NCI-H69 (cell line): ENCODE data around the gene CCDC57.
"Not testable (repeated sequence)": the region's sequence is repeated elsewhere in the genome, so short reads cannot be mapped to it uniquely, and the experiment has no call there.

ENCODE experiments used
- DNase-seq: peaks from one replicate; lab custom pipeline; 2025; lab: John Stamatoyannopoulos, UW

CCDC57 gene

DNA sequence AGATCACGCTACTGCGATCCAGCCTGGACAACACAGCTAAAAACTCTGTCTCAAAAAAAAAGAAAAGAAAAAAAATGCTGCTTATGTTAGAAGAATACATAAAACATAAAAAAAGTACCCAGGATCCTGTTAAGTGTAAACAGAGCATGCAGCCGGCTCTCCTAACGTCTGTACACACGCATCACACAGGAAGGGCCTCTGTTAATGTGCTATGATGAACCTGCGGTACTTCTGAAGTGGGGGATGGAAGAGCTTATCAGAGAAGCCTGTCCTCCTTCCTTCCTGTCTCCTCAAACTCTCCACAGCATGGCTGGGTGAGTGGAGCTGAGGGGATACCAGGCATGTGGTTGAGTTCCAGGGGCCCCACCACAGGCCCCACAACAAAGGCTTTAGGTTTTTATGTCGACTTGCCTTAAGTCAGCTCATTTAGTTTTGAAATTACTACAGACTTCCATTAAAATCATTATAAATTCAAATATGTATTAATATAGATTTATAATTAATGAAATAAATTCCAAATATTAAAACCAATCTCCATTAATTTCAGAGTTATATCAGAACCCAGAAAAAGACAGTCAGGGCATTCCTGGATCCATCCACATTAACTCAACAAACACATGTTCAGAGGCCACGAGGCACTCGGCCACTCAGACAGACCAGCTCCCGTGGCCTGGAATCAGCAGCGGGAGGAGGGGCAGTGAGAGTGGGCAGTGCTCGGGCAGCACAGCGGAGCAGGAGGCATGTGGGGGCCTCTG, 11.7 kb downstream of the CCDC57 start:
- peak; percentile 24 for DNase-seq

DNA sequence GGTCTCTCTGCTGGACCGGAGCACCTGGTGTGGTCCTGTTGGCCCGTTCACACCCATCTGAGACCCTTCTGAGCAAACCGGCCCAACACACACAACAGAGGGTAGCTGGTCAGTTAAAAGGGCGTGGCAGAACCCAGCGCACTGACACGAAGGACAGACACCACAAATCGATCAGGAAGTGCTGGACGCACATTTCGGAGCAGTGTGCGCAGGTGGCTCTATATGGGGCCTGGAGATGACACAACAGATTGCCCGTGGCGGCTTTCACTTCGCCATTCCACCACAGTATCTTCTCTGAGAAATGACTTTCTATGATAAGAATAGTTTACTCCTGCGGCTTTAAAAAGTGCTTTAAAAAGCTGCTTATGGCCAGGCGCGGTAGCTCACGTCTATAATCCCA, 12.5 kb downstream of the CCDC57 start:
- DNase-seq, result no peak

DNA sequence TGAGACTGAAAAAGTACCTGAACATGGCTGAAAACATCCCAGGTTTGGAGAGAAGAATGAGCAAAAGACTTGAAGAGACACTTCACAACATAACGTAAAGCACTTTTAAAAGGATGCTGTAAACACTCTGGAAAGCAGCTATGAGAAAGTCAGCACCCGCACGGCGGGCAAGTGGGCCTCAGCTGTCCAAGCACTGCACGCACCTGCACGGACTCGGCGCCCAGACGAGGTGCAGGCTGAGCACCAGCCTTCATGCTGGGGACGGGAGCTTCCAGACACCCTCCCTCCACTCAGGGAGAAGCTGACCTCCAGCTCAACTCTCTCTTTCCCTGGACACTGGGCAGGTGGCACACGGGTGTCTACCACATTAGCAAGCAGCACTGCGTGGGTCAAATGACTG, 13.1 kb downstream of the CCDC57 start:
- DNase-seq, result no peak

DNA sequence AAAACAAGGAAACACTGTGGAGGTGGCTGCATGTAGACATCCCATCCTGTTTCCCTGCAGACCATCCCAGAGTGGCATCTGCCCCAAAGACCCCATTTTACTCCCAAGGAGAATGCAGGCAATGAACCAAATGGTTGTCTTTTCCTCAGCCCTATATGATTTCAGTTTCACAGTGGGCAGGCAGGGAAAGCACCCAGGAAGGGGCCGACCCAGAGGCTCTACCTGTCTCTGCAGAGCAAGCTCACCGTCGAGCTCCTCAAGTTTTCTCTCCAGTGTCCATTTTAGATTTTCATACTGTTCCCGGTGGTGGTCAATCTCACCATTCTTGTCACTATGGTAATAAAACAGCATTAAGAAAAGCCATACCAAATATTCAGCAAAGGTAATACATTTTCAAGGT, 14.6 kb downstream of the CCDC57 start:
- DNase-seq, result no peak

DNA sequence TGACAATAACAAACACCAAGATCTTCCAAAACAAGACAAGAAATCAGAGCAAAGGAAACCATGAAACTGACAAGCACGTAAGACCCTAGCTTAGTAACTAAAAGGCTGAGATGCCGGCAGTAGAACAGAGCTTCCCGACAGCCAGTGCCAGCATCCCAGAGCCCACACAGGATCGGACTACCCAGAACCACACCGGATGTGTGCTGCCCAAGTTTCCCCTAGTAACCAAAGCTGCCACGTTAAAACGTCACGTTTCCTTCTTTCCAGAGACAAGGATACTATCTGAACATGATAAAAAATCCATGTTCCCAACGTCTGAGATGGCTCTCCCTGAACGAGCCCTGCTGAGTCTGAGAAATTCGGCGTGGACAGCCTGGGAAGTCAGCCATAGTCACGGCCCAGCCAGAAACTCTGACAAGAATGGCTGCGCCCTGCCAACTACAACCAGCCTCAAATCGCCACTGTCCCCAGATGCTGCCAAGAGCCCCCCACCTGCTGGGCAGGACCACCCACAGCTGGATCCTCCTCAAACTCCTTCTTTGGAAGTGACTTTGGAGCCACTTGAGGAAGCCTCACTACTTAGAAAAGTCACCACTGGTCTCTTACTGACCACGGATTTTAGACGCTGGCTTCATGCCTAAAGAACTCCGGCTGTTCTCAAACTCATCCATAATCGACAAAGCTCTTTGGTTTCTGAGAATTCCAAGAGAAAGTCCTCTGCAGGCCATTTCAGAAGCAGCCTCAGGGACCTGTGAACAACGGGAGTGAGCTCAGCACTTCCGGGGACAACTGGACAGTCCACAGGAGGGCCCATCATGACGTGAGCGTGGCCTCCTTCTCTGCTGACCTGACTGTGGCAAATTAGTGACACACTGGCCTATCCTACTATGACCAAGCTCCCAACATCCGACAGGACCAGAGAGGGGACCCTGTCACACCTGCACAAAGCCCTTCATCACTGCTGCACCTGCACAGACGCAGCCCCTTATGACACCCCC, 16.7 kb downstream of the CCDC57 start:
- DNase-seq, result no peak

DNA sequence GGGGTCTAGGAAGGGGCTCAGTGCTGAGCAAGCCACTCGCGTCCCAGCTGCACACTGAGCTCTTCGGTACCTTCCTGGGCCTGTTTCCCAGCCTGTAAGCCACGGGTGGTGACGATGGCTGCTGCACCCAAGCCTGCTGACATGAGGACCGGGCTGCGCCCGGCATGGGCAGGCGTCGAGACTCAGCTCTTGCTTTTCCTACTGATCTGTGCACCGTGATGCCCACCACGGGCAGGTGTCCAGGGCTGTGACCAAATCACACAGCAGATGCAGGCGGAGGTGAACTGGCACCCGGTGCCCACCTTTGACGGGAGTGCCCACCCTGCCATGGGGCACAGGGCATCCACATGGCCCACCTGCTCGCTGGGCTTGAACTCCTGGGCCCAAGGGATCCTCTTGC, 17.9 kb downstream of the CCDC57 start:
- no peak for DNase-seq

DNA sequence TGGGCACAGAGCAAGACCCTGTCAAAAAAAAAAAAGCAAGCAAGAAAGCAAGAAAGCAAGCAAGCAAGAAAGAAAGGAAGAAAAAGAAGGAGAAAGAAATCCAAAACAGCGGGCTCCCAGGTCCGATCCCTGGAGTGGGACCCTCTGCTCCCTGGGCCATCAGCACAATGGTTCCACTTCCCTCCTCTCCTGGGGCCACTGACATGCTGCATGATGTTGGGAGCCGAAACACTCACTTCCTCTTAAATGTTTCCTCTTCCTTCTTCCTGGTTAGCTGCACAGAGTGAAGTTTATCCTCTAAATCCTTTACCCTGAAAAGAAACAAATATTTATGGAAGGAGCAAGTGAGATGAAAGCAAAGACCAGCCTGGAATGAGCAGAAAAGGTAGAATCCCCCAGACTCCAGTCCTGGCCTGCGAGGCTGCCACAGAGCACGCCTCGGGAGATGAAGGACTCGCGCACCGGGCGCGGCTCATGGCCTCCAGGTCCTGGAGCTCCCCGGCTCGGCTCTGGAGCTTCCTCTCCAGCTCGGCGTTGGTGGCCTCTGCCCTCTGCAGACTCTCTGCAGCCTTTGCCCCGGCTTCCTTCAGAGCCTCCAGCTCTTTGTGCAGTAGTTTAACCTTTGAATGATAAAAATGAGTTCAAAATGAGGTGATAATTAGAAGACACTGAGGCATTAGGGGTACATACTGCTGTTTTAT, 19.0 kb downstream of the CCDC57 start:
- DNase-seq, result no peak

DNA sequence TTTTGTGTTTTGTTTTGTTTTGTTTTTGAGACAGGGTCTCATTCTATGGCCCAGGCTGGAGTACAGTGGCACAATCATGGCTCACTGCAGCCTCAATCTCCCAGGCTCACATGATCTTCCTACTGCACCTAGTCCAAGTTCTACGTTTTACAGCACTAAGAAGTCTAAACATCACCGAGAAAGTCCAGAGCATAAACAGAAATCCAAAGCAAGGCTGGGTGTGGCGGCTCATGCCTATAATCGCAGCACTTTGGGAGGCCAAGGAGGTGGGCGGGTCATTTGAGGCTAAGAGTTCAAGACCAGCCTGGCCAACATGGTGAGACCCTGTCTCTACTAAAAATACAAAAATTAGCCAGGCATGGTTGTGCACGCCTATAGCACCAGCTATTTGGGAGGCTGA, 19.6 kb downstream of the CCDC57 start:
- not testable (repeated sequence) for DNase-seq

DNA sequence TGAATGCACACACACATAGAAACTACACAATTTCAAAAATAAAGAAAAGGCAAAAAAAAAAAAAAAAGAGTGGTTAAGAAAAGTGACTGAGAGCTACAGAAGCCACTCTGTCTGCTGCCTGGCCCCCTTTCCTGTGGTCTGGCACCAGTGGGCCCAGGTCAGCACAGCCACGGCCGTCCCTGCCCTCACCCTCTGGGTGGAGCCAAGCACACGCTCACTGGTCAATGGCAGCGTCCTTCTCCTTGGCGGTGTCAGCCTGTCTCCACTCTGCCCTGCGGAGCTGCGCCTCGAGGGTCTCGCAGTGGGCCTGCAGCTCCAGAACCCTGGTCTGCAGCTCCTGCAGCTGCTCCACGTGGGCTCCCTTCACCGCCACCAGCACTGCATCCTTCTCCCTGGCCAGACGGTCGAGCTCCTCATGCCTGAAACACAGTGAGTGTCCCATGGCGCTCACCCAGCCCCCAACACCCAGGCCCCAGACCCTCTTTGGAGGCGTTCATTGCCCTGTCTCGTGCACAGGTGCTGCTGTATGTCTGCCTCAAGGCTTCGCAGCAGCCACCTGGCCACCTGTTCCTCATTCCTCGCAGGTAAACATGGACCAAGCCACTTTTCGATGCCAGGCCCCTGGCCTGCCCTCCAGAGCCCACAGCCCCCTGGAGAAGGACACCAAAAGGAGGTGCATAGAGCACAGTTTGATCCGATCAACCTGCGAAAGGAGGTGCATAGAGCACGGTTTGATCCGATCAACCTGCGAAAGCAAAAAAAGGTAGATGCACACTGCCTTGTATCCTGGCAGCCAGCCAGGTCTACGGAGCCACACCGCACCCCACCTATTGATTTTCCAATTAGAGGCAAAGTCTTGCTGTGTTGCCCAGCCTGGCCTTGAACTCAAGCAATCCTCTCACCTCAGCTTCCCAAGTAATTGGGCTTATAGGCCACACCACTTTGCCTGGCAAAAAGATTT, 24.4 kb downstream of the CCDC57 start:
- DNase-seq, result peak; percentile 52

DNA sequence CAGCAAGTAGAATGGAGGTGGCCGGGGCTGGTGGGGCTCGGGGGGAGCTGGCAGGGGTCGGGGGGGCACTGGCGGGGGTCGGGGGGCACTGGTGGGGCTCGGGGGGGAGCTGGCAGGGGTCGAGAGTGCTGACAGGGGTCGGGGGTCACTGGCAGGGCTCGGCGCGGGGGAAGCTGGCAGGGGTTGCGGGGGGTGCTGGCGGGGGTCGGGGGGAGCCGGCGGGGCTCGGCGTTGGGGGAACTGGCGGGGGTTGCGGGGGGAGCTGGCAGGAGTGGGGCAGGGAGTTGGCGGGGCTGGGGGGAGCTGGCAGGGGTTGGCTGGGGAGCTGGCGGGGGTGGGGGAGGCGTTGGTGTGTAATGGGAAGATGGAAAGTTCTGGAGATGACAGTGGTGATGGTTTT, 25.1 kb downstream of the CCDC57 start:
- no peak for DNase-seq

DNA sequence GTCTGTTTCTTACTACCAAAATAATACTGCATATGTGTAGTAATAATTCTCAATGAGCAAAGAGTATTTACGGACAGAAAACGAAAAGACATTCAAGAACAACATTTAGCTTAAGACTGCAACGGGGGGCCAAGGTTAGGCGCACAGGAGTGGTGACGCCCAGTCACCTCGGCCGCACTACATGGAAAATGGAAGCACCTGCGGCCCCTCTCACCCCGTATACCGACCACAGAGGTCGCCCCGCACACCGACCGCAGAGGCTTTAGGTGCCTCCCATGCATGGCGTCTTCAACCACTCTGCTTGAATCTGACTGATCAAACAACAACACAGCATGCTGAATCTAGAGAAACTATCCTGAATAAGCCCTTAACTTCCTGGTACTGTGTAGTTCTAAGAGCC, 26.4 kb downstream of the CCDC57 start:
- DNase-seq, result no peak

DNA sequence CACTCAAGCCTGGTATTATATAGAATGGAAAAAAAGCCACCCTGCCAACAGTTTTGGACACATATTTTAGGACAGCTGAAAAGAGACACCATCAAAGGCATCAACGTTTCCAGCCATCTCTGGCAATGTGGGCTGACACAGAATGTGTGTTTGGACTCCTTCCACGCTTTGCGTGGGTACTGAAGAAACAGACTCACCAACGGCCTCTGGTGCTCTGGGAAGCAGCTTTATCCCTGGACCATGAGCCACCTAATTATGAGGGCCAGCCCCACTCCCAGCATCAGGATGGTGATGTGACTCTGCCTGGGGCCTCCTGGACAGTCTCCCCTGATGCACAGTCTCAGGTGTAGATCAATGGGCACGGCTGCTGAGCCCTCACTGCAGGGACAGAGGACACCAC, 27.9 kb downstream of the CCDC57 start:
- DNase-seq, result no peak

DNA sequence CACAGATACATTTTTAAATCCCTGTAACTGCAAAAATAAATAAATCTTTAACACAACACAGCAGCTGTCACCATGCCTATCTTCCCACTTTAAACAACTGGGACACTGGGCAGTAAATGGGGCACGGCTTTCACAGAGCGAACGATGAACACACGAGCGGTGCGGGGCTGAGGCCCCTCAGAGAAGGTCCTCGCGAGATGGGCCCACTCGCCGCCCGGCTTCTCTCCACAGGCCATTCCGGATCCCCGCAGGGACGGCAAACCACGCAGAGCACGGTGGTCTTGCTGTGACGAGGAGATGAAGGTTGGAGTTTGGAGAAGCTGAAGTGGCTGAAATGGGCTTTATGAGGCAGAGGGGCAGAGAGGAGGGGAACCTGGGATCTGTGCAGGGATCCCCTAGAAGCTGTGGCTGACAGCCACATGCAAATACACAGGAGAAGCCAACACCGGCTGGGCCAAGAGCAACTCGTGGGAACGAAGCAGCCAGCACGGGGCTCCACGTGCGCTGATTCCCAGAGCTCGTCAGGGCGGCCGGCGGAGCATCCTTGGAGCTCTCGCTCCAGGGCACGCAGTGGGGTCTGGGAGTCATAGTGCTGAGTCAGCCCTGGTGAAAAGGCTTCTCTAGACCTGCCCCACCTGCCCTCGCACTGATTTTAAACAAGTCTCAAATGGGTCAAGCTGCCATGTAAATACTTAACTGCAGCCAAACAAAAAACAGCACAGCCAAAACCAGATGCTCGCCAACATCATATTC, 31.7 kb downstream of the CCDC57 start:
- DNase-seq, result no peak

DNA sequence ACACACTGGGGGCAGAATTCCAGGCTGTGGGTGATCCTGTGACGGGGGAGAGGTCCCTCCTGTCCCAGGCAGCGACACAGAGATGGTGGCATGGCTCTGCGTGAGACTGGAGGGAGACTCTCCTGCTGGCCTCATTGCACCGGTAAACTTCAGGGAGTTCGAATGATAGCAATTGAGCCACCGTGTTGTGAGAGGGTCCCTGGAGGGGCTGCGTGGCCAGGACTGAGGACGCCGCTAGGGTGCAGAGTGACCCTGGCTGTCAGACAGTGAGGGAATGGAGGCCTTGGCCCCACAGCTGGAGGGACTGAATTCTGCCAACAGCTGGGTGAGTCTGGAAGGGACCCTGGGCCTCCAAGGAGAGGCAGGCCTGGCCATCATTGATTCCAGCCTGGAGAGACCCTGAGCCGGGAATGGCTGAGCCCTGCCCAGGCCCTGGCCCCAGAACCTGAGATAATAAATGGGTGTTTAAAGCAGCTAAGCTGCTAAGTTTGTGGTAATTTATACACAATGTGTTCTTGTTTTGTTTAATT, 32.6 kb downstream of the CCDC57 start:
- DNase-seq, result no peak

DNA sequence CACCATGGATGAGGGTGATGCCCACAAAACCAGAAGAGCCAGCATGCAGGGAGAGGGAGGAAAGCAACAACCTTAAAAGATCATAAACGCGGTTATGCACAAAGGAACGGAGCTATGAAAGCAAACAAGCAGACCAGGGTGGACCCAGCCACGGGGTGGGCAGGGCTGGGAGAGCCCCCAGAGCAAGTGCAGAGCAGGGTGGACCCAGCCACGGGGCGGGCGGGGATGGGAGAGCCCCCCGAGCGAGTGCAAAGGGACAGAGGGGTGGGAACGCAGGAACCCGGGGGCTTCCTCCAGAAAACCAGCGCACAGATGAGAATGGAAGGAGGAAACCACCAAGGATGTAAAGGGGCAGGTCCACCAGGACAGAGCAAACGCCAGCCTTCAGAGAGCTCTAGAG, 33.2 kb downstream of the CCDC57 start:
- no peak for DNase-seq

DNA sequence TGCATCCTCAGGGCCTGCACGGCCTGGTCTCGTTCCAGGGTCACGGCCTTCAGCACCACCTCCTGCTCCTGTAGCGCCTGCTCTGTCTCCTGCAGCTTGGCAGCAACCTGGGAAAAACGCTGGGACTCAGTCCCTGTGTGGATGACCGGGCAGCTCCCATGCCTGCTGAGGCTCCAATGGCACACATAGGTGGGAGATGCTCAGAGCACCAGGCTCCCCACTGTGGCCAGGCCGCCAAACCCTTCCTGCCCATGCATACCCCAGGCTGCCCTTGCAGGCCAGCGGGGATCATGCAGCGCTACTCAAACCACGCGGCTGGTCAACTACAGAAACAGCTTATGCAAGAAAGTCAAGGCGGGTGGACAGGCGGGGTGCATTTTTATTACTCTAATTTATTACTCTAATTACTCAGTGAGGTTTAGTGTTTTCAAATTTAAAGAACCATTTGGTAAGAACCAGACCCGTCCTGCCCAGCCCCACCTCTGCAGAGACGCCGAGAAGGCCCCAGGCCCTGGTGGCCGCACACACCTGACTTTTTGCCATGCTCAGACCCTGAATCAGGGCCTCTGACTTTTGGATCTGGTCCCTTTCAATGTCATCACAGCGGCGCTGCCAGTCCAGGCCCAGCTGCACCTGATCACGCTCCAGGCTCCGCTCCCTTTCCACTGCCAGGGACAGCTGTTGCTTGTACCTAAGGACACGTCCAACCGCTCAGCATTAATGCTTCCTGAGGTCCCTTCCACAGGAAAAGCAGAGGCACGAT, 34.0 kb downstream of the CCDC57 start:
- no peak for DNase-seq

DNA sequence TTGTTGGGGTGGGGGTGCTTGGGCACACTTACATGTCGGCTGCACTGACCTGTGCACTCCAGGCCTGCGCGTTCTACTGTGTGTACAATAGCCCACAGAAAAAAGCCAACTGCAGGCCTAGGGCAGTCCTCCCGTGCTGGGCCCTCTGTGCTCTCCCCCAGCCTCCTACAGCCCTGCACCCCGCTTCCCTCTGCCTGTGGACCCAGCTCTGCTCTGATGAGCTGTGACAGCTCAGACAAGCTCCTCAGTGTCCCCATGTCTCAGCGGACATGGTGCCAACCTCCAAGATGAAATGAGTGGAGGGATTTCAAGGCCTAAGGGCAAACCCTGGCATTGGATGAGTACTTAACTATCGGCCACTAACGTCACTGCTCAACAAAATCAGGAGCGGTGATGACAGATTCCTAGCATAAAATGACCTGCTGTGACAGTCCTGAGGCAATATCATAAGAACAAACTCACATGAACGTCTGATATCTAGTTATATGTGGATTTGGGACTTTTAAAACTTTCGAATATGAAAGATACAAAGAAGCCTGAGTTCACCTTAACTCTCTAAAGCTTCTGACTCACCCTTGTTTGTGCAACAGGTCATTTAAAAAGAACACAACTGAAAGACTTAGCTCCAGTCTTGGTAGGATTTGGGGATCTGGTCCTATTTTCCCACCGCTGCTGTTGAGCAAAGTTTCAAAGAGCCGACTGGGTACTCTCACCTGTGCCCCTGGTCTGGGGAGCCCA, 34.7 kb downstream of the CCDC57 start:
- no peak for DNase-seq

DNA sequence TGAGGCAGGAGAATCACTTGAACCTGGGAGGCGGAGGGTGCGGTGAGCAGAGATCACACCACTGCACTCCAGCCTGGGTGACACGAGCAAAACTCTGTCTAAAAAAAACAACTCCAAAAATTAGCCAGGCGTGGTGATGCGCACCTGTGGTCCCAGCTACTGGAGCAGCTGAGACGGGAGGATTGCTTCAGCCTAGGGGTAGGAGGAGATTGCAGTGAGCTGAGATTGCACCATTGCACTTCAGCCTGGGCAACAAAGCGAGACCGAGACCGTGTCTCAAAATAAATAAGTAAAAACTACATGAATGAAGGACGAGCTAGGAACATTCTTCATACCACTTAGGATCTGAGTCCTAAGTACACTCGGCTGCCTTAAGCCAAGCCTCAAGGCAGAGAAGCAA, 35.4 kb downstream of the CCDC57 start:
- DNase-seq, result no peak

DNA sequence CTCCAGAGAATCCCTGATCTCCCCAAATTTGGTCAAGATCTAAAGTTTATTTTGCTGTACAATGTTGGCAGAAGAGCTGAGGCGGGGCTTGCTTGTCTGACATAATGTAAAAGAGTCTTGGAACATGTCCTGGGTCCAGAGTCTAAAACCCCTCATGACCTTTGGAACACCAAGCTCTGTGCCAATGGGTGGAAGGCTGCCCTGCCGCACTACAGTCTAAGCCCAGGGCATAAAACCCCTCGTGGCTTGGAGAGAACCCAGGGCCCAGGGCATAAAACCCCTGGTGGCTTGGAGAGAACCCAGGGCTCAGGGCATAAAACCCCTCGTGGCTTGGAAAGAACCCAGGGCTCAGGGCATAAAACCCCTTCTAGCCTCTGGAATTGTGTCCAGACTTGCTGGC, 36.7 kb downstream of the CCDC57 start:
- no peak for DNase-seq
